ENCODE results near the gene OSBPL6.

OSBPL6 gene

GRCh38 chr2:178269438-178270224 is 75.3 kb downstream of the OSBPL6 start:
- in situ Hi-C loops (cut with MboI; ENCODE audit: low sequenced_read_pairs), result no loop called here

- in situ Hi-C loops (cut with MboI; ENCODE audit: low sequenced_read_pairs), result no loop called here
Observed at GRCh38 chr2:178270338-178270737, 76.0 kb downstream of the OSBPL6 start.

GRCh38 chr2:178271094-178271493 is 76.8 kb downstream of the OSBPL6 start:
- in situ Hi-C loops (cut with MboI; ENCODE audit: low sequenced_read_pairs), result no loop called here

- in situ Hi-C loops (cut with MboI; ENCODE audit: low sequenced_read_pairs), result no loop called here
Observed at GRCh38 chr2:178271629-178272333, 77.5 kb downstream of the OSBPL6 start.

- in situ Hi-C loops (cut with MboI; ENCODE audit: low sequenced_read_pairs), result no loop called here
Observed at GRCh38 chr2:178273787-178274360, 79.6 kb downstream of the OSBPL6 start.

GRCh38 chr2:178275600-178275999 is 81.3 kb downstream of the OSBPL6 start:
- in situ Hi-C loops (cut with MboI; ENCODE audit: low sequenced_read_pairs), result no loop called here

- in situ Hi-C loops (cut with MboI; ENCODE audit: low sequenced_read_pairs), result no loop called here
Observed at GRCh38 chr2:178277741-178278197, 83.5 kb downstream of the OSBPL6 start.

- in situ Hi-C loops (cut with MboI; ENCODE audit: low sequenced_read_pairs), result no loop called here
Observed at GRCh38 chr2:178279142-178279541, 84.8 kb downstream of the OSBPL6 start.

GRCh38 chr2:178279636-178280035 is 85.3 kb downstream of the OSBPL6 start:
- in situ Hi-C loops (cut with MboI; ENCODE audit: low sequenced_read_pairs), result no loop called here

GRCh38 chr2:178280244-178280852 is 86.0 kb downstream of the OSBPL6 start:
- in situ Hi-C loops (cut with MboI; ENCODE audit: low sequenced_read_pairs), result no loop called here

- in situ Hi-C loops (cut with MboI; ENCODE audit: low sequenced_read_pairs), result no loop called here
Observed at GRCh38 chr2:178282075-178282815, 87.9 kb downstream of the OSBPL6 start.

- in situ Hi-C loops (cut with MboI; ENCODE audit: low sequenced_read_pairs), result no loop called here
Observed at GRCh38 chr2:178283341-178283918, 89.1 kb downstream of the OSBPL6 start.

- in situ Hi-C loops (cut with MboI; ENCODE audit: low sequenced_read_pairs), result no loop called here
Observed at GRCh38 chr2:178284613-178285286, 90.4 kb downstream of the OSBPL6 start.

GRCh38 chr2:178285287-178285615 is 90.9 kb downstream of the OSBPL6 start:
- in situ Hi-C loops (cut with MboI; ENCODE audit: low sequenced_read_pairs), result no loop called here

GRCh38 chr2:178286636-178287035 is 92.3 kb downstream of the OSBPL6 start:
- in situ Hi-C loops (cut with MboI; ENCODE audit: low sequenced_read_pairs), result no loop called here

GRCh38 chr2:178287652-178288344 is 93.5 kb downstream of the OSBPL6 start:
- in situ Hi-C loops (cut with MboI; ENCODE audit: low sequenced_read_pairs), result no loop called here

GRCh38 chr2:178291703-178292102 is 97.4 kb downstream of the OSBPL6 start:
- in situ Hi-C loops (cut with MboI; ENCODE audit: low sequenced_read_pairs), result no loop called here

- in situ Hi-C loops (cut with MboI; ENCODE audit: low sequenced_read_pairs), result no loop called here
Observed at GRCh38 chr2:178292586-178292985, 98.3 kb downstream of the OSBPL6 start.

- in situ Hi-C loops (cut with MboI; ENCODE audit: low sequenced_read_pairs), result no loop called here
Observed at GRCh38 chr2:178295115-178295514, 100.8 kb downstream of the OSBPL6 start.
